Ovary (tissue), 3 donors: ENCODE data around the gene TMEM63A.

Experiments
- CTCF ChIP-seq, 3 donors: fragments of 450-650 bp in 2 of 3; fragments of 200-600 bp in 1 of 3; IDR thresholded peaks; one replicate each; pipeline versions ENCODE4 v1.5.1 to v1.8.0; 2016 to 2022; ENCODE audit warnings: antibody characterized with exemption in 3 of 3, mild to moderate bottlenecking in 1 of 3
- EP300 ChIP-seq: sonication (generic); formaldehyde crosslinking; IDR thresholded peaks from one replicate; pipeline ENCODE4 v1.6.1; 2017; ENCODE audit warnings: antibody characterized with exemption
- POLR2A ChIP-seq: fragments of 450-650 bp; IDR thresholded peaks from one replicate; pipeline ENCODE4 v1.6.1; 2017; ENCODE audit warnings: antibody characterized with exemption, mild to moderate bottlenecking, moderate library complexity
- donor health status: DM: no; HTN: no; CAD: no.

DNA sequence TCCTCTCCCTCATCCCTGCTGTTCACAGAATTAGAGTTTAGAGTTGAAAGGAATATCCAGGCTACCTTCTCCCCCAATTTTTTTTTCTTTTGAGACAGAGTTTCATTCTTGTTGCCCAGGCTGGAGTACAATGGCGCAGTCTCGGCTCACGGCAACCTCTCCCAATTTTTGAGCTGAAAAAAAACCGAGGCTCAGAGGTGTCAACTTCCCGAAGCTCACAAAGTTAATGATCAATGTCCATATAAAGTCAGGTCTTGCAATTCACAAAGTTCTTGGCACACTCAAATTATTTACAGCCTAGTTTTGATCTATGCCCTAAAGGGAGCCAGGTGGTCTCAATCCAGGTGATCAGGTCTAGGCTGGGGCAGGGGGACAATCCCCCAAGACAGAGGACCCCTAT lies 7.6 kb upstream of the TMEM63A start:
- TF ChIP-seq CTCF (IDR thresholded peaks at IDR 0.05) (no peak), POLR2A (no peak), EP300 (no peak)
